Ascending aorta (tissue), 2 donors: ENCODE measurements around the gene TMEM175. TPM values are rescaled to one million over a fixed set of nuclear protein-coding genes. Genes with fewer than 3 reads are reported as not detected.

Source experiments
- DNase-seq, 2 donors: peaks; one replicate each; pipeline ENCODE4 v3.0.0-alpha.2; 2019; ENCODE audit warnings: low spot score in 2 of 2
- H3K27ac ChIP-seq, 2 donors: fragments of 200-600 bp; sonication (generic); one replicate each; pipeline ENCODE4 v1.5.1; 2016 to 2017; ENCODE audit warnings: mild to moderate bottlenecking in 1 of 2
- H3K27me3 ChIP-seq: fragments of 200-600 bp; sonication (generic); one replicate; pipeline ENCODE4 v1.5.1; 2017
- H3K36me3 ChIP-seq, 2 donors: fragments of 200-600 bp; sonication (generic); one replicate each; pipeline ENCODE4 v1.5.1; 2016
- H3K4me1 ChIP-seq, 2 donors: fragments of 200-600 bp; sonication (generic); one replicate each; pipeline ENCODE4 v1.5.1; 2016 to 2017; ENCODE audit warnings: mild to moderate bottlenecking in 1 of 2
- H3K4me3 ChIP-seq, 2 donors: fragments of 200-600 bp; sonication (generic); one replicate each; pipeline ENCODE4 v1.5.1; 2016 to 2017; ENCODE audit warnings: mild to moderate bottlenecking in 1 of 2
- H3K9me3 ChIP-seq, 2 donors: fragments of 200-600 bp; sonication (generic); one replicate each; pipeline ENCODE4 v1.5.1; 2016
- CTCF ChIP-seq, 3 experiments: fragments of 200-600 bp in 2 of 3; fragments of 450-650 bp in 1 of 3; sonication (generic) in 2 of 3; IDR thresholded peaks; one replicate each; pipeline ENCODE4 v1.5.1; 2016 to 2019; ENCODE audit warnings: antibody characterized with exemption in 3 of 3, mild to moderate bottlenecking in 1 of 3, moderate library complexity in 1 of 3
- intact Hi-C: fragments of 100-400 bp; cut with DNase I; formaldehyde crosslinking; loops from one replicate; pipeline ENCODE4 v1.15.1; 2023
- total RNA-seq: library from RNA; depleted of rRNA; stranded (reverse); fragments of >200 nt; gene quantifications from one replicate; pipeline ENCODE4 v1.1.0, GENCODE V29; 2016

The TMEM175 gene
- total RNA-seq, 1 donor from 2014 or later = 41.2 TPM

DNA sequence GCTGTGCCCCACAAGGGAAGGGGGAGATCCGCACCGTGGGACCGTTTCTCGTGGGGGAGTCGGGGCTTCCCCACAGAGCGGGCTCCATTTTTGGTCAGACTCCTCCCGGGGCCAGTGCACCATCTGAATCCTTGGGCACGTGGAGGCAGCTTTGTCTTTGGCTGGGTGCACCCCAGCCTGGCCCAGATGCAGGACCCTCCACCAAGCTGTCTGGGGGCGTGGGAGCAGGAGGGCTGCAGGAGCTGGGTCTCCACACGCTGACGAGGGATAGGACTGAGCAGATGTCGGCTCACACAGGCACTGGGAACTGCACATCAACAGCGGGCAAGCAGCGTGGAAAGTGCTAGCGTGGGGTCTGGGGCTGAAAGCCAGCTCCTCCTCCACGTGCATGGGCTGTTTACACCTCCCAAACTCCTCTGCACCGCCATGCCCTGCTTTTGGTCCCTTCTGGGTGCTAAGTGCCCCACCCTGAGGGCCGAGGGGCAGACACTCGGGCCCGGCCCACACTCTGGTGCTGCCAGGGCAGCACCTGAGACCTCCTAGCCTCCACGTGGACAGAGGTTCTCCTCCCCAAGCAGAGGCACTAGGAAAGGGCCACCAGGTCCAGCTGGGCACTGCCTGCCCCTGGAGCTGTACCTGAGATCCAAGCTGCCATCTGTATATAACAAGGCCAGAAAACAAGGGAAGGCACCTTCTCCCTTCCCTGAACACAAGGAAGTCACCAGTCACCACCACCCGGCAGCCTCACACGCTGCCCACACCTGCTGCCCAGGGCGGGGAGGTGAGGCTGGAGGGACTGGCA lies 27.3 kb downstream of the TMEM175 start:
- DNase-seq = no peak
- TF ChIP-seq CTCF (IDR thresholded peaks at IDR 0.05) = no peak

DNA sequence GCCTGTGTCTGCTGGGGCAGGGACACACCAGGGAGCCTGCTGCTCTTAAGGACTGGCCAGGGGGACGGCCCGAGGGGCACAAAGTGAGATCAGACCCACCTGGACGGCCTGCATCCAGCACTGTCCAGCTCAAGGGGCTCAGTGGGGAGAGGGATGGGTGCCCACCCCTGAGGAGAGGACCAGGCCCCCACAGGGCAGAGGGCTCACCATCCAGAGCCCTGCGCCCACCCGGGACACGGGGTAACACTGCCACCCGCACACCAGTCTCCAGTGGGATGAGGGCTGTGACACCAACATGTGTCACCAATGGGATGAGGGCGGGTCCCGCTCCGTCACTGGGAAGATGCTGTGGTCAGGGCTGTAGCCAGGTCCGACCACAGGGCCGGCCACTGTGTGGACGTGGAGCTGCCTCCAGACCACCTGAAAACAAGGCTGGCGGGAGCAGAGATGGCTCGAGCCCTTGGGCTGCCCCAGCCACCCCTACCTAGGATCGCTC lies 27.9 kb downstream of the TMEM175 start:
- Histone ChIP-seq H3K27ac (no peak overlapping the region), H3K36me3 (peaks cover 41 to 66% of the 10 kb centered on the region in 2 donors), H3K4me1 (no peaks in the 10 kb centered on the region), H3K27me3 (no peaks in the 10 kb centered on the region), H3K9me3 (no peaks in the 10 kb centered on the region), H3K4me3 (no peak overlapping the region)
- no peak for TF ChIP-seq CTCF (IDR thresholded peaks at IDR 0.05)
- intact Hi-C loops = no loop called here
- no peak for DNase-seq

More for the DNA sequence above, 27.3 kb downstream of the TMEM175 start:
- peaks cover 46 to 64% of the 10 kb centered on the region in 2 donors for H3K36me3 ChIP-seq
- no peaks in the 10 kb centered on the region for H3K9me3 ChIP-seq
- no peaks in the 10 kb centered on the region for H3K27me3 ChIP-seq
- no peak overlapping the region for H3K27ac ChIP-seq
- no peaks in the 10 kb centered on the region for H3K4me1 ChIP-seq
- intact Hi-C loops = no loop called here
- no peak overlapping the region for H3K4me3 ChIP-seq

- H3K36me3 ChIP-seq = peaks cover 40 to 66% of the 10 kb centered on the region in 2 donors
- H3K27me3 ChIP-seq = no peaks in the 10 kb centered on the region
- H3K9me3 ChIP-seq = no peaks in the 10 kb centered on the region
- no peak for TF ChIP-seq CTCF (IDR thresholded peaks at IDR 0.05)
- H3K4me1 ChIP-seq = no peaks in the 10 kb centered on the region
- intact Hi-C loops = no loop called here
- H3K4me3 ChIP-seq = no peak overlapping the region
- DNase-seq = no peak
- no peak overlapping the region for H3K27ac ChIP-seq
Measured at GRCh38 chr4:960636-961350, 28.5 kb downstream of the TMEM175 start.

- intact Hi-C loops = no loop called here
- no peaks in the 10 kb centered on the region for H3K4me1 ChIP-seq
- DNase-seq = no peak
- no peak overlapping the region for H3K4me3 ChIP-seq
- H3K27me3 ChIP-seq = no peaks in the 10 kb centered on the region
- H3K36me3 ChIP-seq = peaks cover 40 to 72% of the 10 kb centered on the region in 2 donors
- H3K9me3 ChIP-seq = no peaks in the 10 kb centered on the region
- H3K27ac ChIP-seq = no peak overlapping the region
- TF ChIP-seq CTCF (IDR thresholded peaks at IDR 0.05) = no peak
Measured at GRCh38 chr4:961351-962230, 29.3 kb downstream of the TMEM175 start.
